HG03108 (cell line): ENCODE results near the gene TRDMT1.

Experiments used
- ATAC-seq: cut with Tn5 transposase; IDR thresholded peaks from one replicate; pipeline ENCODE4 v1.9.1; 2021; ENCODE audit warnings: moderate library complexity; ENCODE audit not compliant: unreplicated experiment

TRDMT1 gene

GRCh38 chr10:17231788-17232187, 30.3 kb upstream of the TRDMT1 start:
- ATAC-seq = no peak

GRCh38 chr10:17229967-17230682, 28.7 kb upstream of the TRDMT1 start:
- ATAC-seq = peak; percentile 40

DNA sequence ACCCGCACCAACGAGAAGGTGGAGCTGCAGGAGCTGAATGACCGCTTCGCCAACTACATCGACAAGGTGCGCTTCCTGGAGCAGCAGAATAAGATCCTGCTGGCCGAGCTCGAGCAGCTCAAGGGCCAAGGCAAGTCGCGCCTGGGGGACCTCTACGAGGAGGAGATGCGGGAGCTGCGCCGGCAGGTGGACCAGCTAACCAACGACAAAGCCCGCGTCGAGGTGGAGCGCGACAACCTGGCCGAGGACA, 28.2 kb upstream of the TRDMT1 start:
- no peak for ATAC-seq

DNA sequence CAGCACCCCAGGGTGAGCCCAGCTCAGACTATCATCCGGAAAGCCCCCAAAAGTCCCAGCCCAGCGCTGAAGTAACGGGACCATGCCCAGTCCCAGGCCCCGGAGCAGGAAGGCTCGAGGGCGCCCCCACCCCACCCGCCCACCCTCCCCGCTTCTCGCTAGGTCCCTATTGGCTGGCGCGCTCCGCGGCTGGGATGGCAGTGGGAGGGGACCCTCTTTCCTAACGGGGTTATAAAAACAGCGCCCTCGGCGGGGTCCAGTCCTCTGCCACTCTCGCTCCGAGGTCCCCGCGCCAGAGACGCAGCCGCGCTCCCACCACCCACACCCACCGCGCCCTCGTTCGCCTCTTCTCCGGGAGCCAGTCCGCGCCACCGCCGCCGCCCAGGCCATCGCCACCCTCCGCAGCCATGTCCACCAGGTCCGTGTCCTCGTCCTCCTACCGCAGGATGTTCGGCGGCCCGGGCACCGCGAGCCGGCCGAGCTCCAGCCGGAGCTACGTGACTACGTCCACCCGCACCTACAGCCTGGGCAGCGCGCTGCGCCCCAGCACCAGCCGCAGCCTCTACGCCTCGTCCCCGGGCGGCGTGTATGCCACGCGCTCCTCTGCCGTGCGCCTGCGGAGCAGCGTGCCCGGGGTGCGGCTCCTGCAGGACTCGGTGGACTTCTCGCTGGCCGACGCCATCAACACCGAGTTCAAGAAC, 27.7 kb upstream of the TRDMT1 start:
- peak; percentile 18 for ATAC-seq

GRCh38 chr10:17228091-17229015, 26.9 kb upstream of the TRDMT1 start, which contains the start of gene VIM:
Gene VIM, plus strand, starts transcription at chr10:17228241. Its CDS starts 1,182 bp downstream, at chr10:17229423.
- ATAC-seq = peak; percentile 27

- peak; percentile 15 for ATAC-seq
These were observed 26.1 kb upstream of the TRDMT1 start for GRCh38 chr10:17227367-17228090.

DNA sequence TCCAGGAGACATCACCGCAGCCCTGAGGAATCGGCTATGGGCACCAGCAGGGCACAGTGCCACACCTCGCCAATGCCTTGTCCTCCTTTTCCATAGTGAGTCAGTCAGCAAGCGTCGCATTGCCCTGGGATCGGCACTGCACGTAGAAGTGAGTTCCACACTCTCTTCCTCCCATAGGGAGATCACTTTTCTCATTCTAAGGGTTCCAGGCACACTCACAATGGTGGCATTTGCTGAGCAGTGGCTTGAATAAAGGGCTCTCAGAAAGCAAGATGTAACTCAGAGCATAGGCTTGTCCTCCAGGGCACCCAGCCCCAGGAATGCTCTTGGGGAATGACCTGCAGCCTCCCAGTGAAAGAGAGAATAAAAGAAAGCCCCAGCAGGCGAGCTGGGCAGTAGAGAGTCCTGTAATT, 25.4 kb upstream of the TRDMT1 start:
- no peak for ATAC-seq

GRCh38 chr10:17225808-17226207, 24.3 kb upstream of the TRDMT1 start:
- no peak for ATAC-seq

DNA sequence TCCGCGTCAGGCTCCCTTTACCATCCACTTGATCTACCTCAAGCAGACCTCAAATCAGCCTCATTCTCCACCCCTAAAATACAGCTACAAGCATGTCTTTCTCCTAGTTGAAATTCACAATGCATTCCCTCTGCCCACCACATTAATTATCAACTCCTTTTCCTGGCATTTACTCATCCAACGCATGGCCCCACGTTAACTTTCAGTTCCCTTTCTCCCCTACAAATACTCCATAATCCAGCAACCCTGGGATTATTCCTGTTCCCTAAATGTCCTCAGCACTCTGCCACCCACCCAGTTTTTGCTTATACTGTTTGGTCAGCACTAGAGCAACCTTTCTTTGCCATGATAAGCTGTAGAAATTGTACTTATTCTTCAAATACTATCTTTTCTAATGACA, 20.9 kb upstream of the TRDMT1 start:
- ATAC-seq = no peak

DNA sequence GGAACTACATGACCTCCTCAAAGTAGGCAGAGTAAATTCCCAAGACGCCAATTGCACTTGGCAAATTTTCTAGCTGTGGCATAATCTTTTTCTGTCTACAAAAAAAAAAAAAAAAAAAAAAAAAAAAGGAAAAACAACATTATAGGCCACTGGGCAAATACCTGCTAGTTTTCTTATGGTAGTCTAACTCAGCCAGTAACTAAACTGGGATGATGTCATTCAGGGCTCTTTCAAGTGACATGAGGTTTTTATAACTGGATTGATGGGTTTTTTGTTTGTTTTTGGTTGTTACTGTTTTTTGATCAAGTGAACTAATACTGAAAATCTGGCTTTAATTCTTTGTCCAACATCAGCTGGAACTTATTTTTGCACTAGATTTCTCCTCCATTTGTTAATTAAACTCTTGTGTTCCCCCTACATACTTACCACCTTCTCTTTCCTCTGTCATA, 19.2 kb upstream of the TRDMT1 start:
- no peak for ATAC-seq

DNA sequence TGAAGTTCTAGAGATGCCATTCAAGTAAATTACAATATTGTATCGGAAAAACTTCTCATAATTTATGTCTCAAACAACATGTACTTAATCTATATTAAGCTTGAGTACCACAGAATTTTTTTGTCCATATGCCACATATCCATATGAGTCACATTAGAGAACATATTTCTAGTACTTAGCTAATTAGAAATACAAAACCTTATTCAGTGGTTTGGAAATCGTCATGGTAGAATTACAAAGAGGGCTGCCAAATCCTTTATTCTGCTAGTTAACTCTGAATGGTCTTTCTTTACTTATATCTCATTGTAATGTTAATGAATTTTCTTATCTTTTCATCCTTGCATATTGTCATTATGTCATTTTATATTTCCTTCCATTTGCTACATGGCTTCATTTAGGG, 17.6 kb upstream of the TRDMT1 start:
- no peak for ATAC-seq

- no peak for ATAC-seq
These were observed 16.3 kb upstream of the TRDMT1 start for GRCh38 chr10:17217631-17218232.

DNA sequence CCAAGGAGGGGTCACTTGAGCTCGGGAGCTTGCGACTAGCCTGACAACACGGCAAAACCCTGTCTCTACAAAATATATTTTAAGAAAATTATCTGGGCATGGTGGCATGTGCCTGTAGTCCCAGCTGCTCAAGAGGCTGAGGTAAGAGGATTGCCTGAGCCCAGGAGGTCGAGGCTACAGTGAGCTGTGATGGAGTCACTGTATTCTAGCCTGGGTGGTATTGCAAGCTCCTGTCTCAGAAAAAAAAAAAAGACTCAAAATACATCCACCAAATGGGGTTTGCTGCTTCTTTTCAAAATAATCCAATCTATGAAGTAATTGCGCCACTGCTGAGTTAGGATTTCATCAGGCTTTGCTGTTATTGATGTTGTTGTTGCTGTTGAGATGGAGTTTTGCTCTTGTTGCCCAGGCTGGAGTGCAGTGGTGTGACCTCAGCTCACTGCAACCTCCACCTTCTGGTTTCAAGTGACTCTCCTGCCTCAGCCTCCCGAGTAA, 15.5 kb upstream of the TRDMT1 start:
- ATAC-seq = no peak

GRCh38 chr10:17216217-17216900, 14.9 kb upstream of the TRDMT1 start:
- peak; percentile 100 for ATAC-seq

- ATAC-seq = no peak
These were observed 14.3 kb upstream of the TRDMT1 start for GRCh38 chr10:17215782-17216122.

DNA sequence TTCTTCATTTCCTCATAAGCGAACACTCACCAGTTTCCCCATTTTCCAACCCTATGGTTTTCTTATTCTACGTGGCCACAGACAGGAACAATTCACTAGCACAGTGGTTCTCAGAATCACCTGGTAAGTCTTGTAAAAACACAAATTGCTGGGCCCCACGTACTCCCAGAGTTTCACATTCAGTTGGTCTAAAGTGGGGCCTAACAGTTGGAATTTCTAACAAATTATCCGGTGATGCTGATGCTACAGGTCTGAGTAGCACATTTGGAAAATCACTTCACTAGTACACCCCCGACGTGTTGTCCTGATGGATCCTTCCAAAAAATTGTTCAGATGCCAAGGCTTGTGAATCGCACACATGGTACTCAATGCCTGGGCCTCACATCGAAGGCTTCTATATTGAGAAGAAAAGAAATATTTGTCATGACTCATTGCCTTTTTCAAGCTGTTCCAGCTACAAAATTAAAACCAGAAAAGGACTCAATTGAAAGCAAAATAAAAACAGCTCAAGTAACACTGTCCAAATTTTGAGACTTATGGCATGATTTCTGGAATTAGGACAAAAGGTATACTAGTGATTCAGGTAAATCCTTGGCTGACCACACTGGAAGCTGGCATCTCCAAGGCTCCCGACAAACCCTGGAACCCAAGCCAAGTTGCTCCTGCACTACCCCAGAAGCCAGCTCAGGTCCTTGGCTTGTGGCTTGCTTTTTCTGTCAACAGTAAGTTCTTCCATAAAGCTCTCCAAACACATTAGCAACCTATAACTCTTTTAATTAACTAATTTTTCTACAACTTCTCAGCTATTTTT, 13.7 kb upstream of the TRDMT1 start:
- no peak for ATAC-seq

DNA sequence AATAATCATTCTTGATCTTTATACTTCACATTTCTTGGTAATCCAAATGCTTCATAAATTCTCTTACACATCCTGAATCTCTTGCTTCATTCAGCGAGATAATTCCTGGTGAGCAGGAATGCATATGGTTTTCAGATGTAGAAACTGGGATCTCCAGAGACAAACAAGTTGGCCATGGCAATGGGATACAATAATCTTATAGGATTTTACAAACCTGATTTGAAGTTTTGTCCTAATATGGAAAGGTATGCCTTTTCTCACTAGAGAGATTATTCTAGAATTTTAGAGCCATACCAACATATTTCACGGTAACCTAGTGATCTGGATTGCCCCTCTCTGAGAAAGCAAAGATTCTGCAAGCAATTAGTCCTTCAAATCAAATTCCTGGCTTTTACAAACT, 13.1 kb upstream of the TRDMT1 start:
- no peak for ATAC-seq

DNA sequence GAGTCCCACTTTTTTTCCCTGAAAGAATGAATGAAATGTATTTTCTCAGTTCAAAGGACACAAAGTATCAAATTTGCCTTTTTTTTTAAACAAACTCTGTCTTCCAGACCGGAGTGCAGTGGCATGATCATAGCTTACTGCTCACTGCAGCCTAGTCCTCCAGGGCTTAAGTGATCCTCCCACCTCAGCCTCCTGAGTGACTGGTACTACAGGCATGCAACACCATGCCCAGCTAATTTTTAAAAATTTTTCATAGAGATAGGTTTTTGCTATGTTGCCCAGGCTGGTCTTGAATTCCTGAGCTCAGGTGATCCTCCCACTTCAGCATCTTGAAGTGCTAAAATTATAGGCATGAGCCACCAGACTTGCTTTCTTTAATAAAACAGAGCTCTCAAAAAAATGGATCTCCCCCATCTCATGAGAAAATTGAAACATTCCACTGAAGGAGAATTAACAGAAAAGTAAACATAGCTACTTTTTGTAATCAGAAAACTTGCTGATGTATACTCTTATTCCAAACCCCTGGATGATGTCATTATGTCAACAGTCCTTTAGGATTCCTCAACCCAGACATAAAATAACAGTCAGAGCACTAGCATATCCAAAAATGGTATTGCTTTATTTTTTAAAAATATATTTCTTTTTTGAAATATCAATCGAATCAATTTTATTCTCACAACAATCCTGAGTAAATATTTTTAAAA, 12.3 kb upstream of the TRDMT1 start:
- ATAC-seq = no peak
